Liver (tissue), 9 donors: ENCODE results near the gene NXPH4. TPM values are rescaled to one million over a fixed set of nuclear protein-coding genes. Genes with fewer than 3 reads are reported as not detected.

Experiments used
- DNase-seq: peaks from one replicate; pipeline ENCODE4 v3.0.0-alpha.2; 2017; ENCODE audit warnings: low spot score
- H3K27ac ChIP-seq, 2 donors: one replicate each; pipeline ENCODE4 v1.7.0; 2013; ENCODE audit warnings: inconsistent platforms in 2 of 2, low read length in 2 of 2, control low read depth in 1 of 2, low read depth in 1 of 2, mild to moderate bottlenecking in 1 of 2
- H3K27me3 ChIP-seq, 4 donors: one replicate each; pipeline versions ENCODE4 v1.6.1 to v1.7.0; 2013; ENCODE audit warnings: low read length in 3 of 4, inconsistent platforms in 1 of 4, mild to moderate bottlenecking in 1 of 4, moderate library complexity in 1 of 4; ENCODE audit not compliant: control insufficient read depth in 4 of 4, insufficient read depth in 4 of 4
- H3K36me3 ChIP-seq, 4 donors: one replicate each; pipeline versions ENCODE4 v1.6.1 to v1.7.0; 2013; ENCODE audit warnings: low read length in 3 of 4, mild to moderate bottlenecking in 3 of 4, low read depth in 1 of 4, moderate library complexity in 1 of 4; ENCODE audit not compliant: control insufficient read depth in 4 of 4, insufficient read depth in 3 of 4
- H3K4me1 ChIP-seq, 4 donors: one replicate each; pipeline versions ENCODE4 v1.6.1 to v1.7.0; 2013; ENCODE audit warnings: low read length in 3 of 4, mild to moderate bottlenecking in 3 of 4, moderate library complexity in 1 of 4; ENCODE audit not compliant: control insufficient read depth in 4 of 4, insufficient read depth in 4 of 4
- H3K4me3 ChIP-seq, 3 donors: one replicate each; pipeline versions ENCODE4 v1.6.1 to v1.7.0; 2013; ENCODE audit warnings: low read length in 3 of 3, control low read depth in 1 of 3, low read depth in 1 of 3, mild to moderate bottlenecking in 1 of 3
- H3K9ac ChIP-seq, 2 donors: one replicate each; pipeline ENCODE4 v1.7.0; 2013; ENCODE audit warnings: low read length in 2 of 2, mild to moderate bottlenecking in 2 of 2, moderate library complexity in 2 of 2, control low read depth in 1 of 2, low read depth in 1 of 2
- H3K9me3 ChIP-seq, 4 donors: one replicate each; pipeline versions ENCODE4 v1.6.1 to v1.7.0; 2013; ENCODE audit warnings: low read length in 3 of 4; ENCODE audit not compliant: control insufficient read depth in 4 of 4
- EGR1 ChIP-seq, 2 donors: IDR thresholded peaks; 2 replicates each; pipeline ENCODE4 v1.6.1; 2016 to 2018; ENCODE audit warnings: antibody characterized with exemption in 2 of 2, low read depth in 2 of 2
- FOXA1 ChIP-seq: IDR thresholded peaks from 2 replicates; pipeline ENCODE4 v1.6.1; 2016; ENCODE audit warnings: antibody characterized with exemption
- FOXA2 ChIP-seq: IDR thresholded peaks from 2 replicates; pipeline ENCODE4 v1.6.1; 2016; ENCODE audit warnings: antibody characterized with exemption
- GABPA ChIP-seq, 2 donors: IDR thresholded peaks in 1 of 2; conservative IDR thresholded peaks in 1 of 2; 2 replicates each; pipeline ENCODE4 v1.6.1; 2016; ENCODE audit warnings: antibody characterized with exemption in 2 of 2, mild to moderate bottlenecking in 1 of 2, moderate library complexity in 1 of 2
- HNF4A ChIP-seq, 2 donors: conservative IDR thresholded peaks; 2 replicates each; pipeline ENCODE4 v1.6.1; 2016; ENCODE audit warnings: antibody characterized with exemption in 2 of 2, mild to moderate bottlenecking in 2 of 2
- HNF4G ChIP-seq: IDR thresholded peaks from 2 replicates; pipeline ENCODE4 v1.6.1; 2016; ENCODE audit warnings: antibody characterized with exemption
- JUND ChIP-seq, 2 donors: IDR thresholded peaks; 2 replicates each; pipeline ENCODE4 v1.6.1; 2016; ENCODE audit warnings: antibody characterized with exemption in 2 of 2
- NR2F2 ChIP-seq: IDR thresholded peaks from 2 replicates; pipeline ENCODE4 v1.6.1; 2016; ENCODE audit warnings: antibody characterized with exemption
- RAD21 ChIP-seq, 2 donors: IDR thresholded peaks; 2 replicates each; pipeline ENCODE4 v1.6.1; 2016; ENCODE audit warnings: antibody characterized with exemption in 2 of 2, mild to moderate bottlenecking in 2 of 2
- RXRA ChIP-seq, 2 donors: IDR thresholded peaks; 2 replicates each; pipeline ENCODE4 v1.6.1; 2017 to 2018; ENCODE audit warnings: antibody characterized with exemption in 2 of 2, mild to moderate bottlenecking in 1 of 2
- SP1 ChIP-seq: IDR thresholded peaks from 2 replicates; pipeline ENCODE4 v1.6.1; 2018; ENCODE audit warnings: antibody characterized with exemption, mild to moderate bottlenecking
- TAF1 ChIP-seq: conservative IDR thresholded peaks from 2 replicates; pipeline ENCODE4 v1.6.1; 2016; ENCODE audit warnings: antibody characterized with exemption, mild to moderate bottlenecking
- YY1 ChIP-seq: IDR thresholded peaks from 2 replicates; pipeline ENCODE4 v1.6.1; 2016; ENCODE audit warnings: antibody characterized with exemption, mild to moderate bottlenecking
- WGBS: extraction: QIAGEN DNeasy Blood & Tissue Kit; methylation state at CpG from one replicate; pipeline ENCODE4 v1.1.7; 2013; 5-methylcytosine and 5-hydroxymethylcytosine counted together
- polyA plus RNA-seq, 2 donors: library from polyadenylated mRNA; stranded (reverse) in 1 of 2; unstranded in 1 of 2; fragments of 200-250 nt in 1 of 2; fragments of >200 nt in 1 of 2; fragmentation: Nextera tagmentation in 1 of 2; extraction: Ambion mirVana in 1 of 2; gene quantifications; one replicate each; pipeline versions ENCODE4 v1.2.1 to v1.2.3, GENCODE V29; 2013 to 2015
- total RNA-seq, 2 donors: library from RNA; depleted of rRNA; stranded (reverse); fragments of >200 nt; gene quantifications; one replicate each; pipeline ENCODE4 v1.2.3, GENCODE V29; 2014
- TF ChIP-seq, protein P1 (sequence below): IDR thresholded peaks from 2 replicates; pipeline ENCODE4 v1.6.1; 2016; ENCODE audit warnings: antibody characterized with exemption
- TF ChIP-seq, protein P2 (sequence below): fragments of 150-350 bp; IDR thresholded peaks from 2 replicates; pipeline ENCODE4 v1.5.1; 2017; ENCODE audit warnings: improper control_type of control experiment, low read depth, low read length; ENCODE audit not compliant: missing input control
- TF ChIP-seq, protein P3 (sequence below): IDR thresholded peaks from 2 replicates; pipeline ENCODE4 v1.6.1; 2016; ENCODE audit warnings: antibody characterized with exemption
- TF ChIP-seq, protein P4 (sequence below): IDR thresholded peaks from 2 replicates; pipeline ENCODE4 v1.6.1; 2016; ENCODE audit warnings: antibody characterized with exemption
- TF ChIP-seq, protein P5 (sequence below): IDR thresholded peaks from 2 replicates; pipeline ENCODE4 v1.6.1; 2016; ENCODE audit warnings: antibody characterized with exemption, mild to moderate bottlenecking
- donor health status: healthy.
- donor health status: healthy.
- donor health status: healthy.
- donor health status: healthy.
- donor health status: healthy.

The NXPH4 gene
- total and polyA plus RNA-seq, 4 donors = 0.15 TPM; not detected in 3

DNA sequence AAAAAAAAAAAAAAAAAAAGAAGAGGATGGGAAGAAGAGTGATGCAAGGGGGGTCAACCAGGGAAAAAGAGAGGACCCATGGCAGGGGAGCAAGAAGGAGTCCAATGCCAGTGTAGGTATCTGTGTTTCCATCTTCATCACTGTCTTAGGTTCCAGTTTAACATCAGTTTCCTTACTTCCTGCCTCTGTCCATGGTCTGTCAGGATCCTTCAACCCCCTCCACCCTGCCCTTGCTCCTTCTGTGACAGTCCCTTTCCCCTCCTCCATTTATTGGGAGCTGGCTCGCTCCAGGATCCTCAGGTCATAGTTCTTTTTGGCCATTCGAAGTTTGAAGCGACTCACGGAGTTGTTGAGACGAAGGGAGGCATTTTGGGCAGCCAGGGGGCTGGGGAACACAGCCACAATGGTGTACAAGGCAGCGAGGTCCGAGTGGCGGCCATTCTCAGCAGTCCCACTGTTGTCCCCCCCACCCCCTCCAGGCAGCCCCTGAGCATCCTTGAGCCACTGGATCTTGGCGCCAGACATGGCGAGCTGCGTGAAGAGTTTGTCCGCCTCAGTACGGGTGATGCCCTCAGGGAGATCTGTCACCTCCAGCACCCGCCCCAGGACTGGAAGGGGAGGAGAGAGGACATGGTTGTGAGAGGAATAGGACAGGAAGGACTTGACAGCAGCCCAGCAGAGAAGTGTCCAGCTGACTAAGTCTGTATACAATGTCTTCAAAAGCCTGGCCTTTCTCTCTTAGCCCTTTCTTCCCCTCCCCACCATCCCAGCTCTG, 38.1 kb downstream of the NXPH4 start:
- H3K4me1 ChIP-seq = peaks cover 2 to 17% (median 8%) of the 10 kb centered on the region in 4 donors
- peaks cover 2 to 31% (median 20%) of the 10 kb centered on the region in 4 donors for H3K36me3 ChIP-seq
- no peak overlapping the region for H3K4me3 ChIP-seq
- H3K9me3 ChIP-seq = no peaks in the 10 kb centered on the region
- no peaks in the 10 kb centered on the region for H3K27me3 ChIP-seq
- no peak overlapping the region for H3K9ac ChIP-seq
- 92% methylated on average over 14 of the region's 14 CpGs for WGBS
- DNase-seq = no peak
- TF ChIP-seq, protein P1, sequence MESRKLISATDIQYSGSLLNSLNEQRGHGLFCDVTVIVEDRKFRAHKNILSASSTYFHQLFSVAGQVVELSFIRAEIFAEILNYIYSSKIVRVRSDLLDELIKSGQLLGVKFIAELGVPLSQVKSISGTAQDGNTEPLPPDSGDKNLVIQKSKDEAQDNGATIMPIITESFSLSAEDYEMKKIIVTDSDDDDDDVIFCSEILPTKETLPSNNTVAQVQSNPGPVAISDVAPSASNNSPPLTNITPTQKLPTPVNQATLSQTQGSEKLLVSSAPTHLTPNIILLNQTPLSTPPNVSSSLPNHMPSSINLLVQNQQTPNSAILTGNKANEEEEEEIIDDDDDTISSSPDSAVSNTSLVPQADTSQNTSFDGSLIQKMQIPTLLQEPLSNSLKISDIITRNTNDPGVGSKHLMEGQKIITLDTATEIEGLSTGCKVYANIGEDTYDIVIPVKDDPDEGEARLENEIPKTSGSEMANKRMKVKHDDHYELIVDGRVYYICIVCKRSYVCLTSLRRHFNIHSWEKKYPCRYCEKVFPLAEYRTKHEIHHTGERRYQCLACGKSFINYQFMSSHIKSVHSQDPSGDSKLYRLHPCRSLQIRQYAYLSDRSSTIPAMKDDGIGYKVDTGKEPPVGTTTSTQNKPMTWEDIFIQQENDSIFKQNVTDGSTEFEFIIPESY = no peak
- TF ChIP-seq RAD21 (IDR thresholded peaks at IDR 0.05) (no peak), EGR1 (IDR thresholded peaks at IDR 0.05; ENCODE audit: low read depth in 2 of 2) (no peak), HNF4G (no peak), FOXA1 (no peak), NR2F2 (no peak), HNF4A (conservative IDR thresholded peaks at IDR 0.05) (no peak), RXRA (IDR thresholded peaks at IDR 0.05) (no peak), SP1 (no peak), GABPA (IDR thresholded peaks at IDR 0.05 in 1 of 2, conservative IDR thresholded peaks at IDR 0.05 in 1 of 2) (no peak), JUND (IDR thresholded peaks at IDR 0.05) (no peak), TAF1 (no peak), FOXA2 (no peak)
- TF ChIP-seq, protein P2, sequence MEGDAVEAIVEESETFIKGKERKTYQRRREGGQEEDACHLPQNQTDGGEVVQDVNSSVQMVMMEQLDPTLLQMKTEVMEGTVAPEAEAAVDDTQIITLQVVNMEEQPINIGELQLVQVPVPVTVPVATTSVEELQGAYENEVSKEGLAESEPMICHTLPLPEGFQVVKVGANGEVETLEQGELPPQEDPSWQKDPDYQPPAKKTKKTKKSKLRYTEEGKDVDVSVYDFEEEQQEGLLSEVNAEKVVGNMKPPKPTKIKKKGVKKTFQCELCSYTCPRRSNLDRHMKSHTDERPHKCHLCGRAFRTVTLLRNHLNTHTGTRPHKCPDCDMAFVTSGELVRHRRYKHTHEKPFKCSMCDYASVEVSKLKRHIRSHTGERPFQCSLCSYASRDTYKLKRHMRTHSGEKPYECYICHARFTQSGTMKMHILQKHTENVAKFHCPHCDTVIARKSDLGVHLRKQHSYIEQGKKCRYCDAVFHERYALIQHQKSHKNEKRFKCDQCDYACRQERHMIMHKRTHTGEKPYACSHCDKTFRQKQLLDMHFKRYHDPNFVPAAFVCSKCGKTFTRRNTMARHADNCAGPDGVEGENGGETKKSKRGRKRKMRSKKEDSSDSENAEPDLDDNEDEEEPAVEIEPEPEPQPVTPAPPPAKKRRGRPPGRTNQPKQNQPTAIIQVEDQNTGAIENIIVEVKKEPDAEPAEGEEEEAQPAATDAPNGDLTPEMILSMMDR = no peak
- TF ChIP-seq, protein P3, sequence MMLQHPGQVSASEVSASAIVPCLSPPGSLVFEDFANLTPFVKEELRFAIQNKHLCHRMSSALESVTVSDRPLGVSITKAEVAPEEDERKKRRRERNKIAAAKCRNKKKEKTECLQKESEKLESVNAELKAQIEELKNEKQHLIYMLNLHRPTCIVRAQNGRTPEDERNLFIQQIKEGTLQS = no peak
- TF ChIP-seq, protein P4, sequence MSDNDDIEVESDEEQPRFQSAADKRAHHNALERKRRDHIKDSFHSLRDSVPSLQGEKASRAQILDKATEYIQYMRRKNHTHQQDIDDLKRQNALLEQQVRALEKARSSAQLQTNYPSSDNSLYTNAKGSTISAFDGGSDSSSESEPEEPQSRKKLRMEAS = no peak
- H3K27ac ChIP-seq = no peak overlapping the region

DNA sequence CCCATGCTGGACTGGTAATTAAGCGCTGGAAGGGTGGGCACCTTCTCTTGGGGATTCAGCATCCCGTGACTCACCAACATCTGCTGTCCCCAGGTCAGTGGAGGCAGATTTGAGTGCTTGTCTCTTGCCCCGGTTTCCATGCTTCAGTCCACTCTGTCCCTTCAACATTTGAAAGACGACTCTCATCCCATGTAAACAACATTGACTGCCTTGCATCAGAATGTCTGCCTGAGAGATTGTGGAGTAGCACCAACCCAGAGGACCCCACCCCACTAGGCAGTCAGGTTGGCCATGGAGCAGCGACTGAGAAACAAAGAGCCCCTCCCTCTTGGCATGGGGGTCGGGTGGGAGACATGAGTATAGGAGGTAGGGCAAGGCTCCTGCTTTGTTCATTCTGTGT, 39.3 kb downstream of the NXPH4 start:
- Histone ChIP-seq H3K9me3 (no peaks in the 10 kb centered on the region), H3K27me3 (no peaks in the 10 kb centered on the region), H3K27ac (no peak overlapping the region), H3K4me1 (peaks cover 4 to 29% (median 16%) of the 10 kb centered on the region in 4 donors), H3K36me3 (peaks cover 2 to 32% (median 20%) of the 10 kb centered on the region in 4 donors), H3K4me3 (no peak overlapping the region), H3K9ac (no peak overlapping the region)
- 96% methylated on average over 6 of the region's 6 CpGs for WGBS
- no peak for TF ChIP-seq RAD21 (IDR thresholded peaks at IDR 0.05)
- TF ChIP-seq EGR1 (IDR thresholded peaks at IDR 0.05; ENCODE audit: low read depth in 2 of 2) = no peak
- TF ChIP-seq HNF4A (conservative IDR thresholded peaks at IDR 0.05) = no peak
- no peak for TF ChIP-seq JUND (IDR thresholded peaks at IDR 0.05)
- TF ChIP-seq, protein P5, sequence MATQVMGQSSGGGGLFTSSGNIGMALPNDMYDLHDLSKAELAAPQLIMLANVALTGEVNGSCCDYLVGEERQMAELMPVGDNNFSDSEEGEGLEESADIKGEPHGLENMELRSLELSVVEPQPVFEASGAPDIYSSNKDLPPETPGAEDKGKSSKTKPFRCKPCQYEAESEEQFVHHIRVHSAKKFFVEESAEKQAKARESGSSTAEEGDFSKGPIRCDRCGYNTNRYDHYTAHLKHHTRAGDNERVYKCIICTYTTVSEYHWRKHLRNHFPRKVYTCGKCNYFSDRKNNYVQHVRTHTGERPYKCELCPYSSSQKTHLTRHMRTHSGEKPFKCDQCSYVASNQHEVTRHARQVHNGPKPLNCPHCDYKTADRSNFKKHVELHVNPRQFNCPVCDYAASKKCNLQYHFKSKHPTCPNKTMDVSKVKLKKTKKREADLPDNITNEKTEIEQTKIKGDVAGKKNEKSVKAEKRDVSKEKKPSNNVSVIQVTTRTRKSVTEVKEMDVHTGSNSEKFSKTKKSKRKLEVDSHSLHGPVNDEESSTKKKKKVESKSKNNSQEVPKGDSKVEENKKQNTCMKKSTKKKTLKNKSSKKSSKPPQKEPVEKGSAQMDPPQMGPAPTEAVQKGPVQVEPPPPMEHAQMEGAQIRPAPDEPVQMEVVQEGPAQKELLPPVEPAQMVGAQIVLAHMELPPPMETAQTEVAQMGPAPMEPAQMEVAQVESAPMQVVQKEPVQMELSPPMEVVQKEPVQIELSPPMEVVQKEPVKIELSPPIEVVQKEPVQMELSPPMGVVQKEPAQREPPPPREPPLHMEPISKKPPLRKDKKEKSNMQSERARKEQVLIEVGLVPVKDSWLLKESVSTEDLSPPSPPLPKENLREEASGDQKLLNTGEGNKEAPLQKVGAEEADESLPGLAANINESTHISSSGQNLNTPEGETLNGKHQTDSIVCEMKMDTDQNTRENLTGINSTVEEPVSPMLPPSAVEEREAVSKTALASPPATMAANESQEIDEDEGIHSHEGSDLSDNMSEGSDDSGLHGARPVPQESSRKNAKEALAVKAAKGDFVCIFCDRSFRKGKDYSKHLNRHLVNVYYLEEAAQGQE = no peak
- no peak for TF ChIP-seq RXRA (IDR thresholded peaks at IDR 0.05)
- TF ChIP-seq HNF4G = no peak
- no peak for TF ChIP-seq FOXA1
- TF ChIP-seq FOXA2 = no peak
- TF ChIP-seq YY1 = no peak
- TF ChIP-seq NR2F2 = no peak
- TF ChIP-seq, protein P3 = no peak
- TF ChIP-seq TAF1 = no peak
- TF ChIP-seq, protein P2 = no peak
- TF ChIP-seq SP1 = no peak
- TF ChIP-seq, protein P4 = no peak
- TF ChIP-seq GABPA (IDR thresholded peaks at IDR 0.05 in 1 of 2, conservative IDR thresholded peaks at IDR 0.05 in 1 of 2) = no peak
- DNase-seq = no peak
